Brain microvascular endothelial cell (primary cell): ENCODE measurements around the gene IL23R.

Experiments used
- DNase-seq: peaks from one replicate; pipeline ENCODE4 v3.0.0-alpha.2; 2020
- H3K27ac ChIP-seq: fragments of 250-450 bp; sonication (Bioruptor Pico); 2 replicates; pipeline ENCODE4 v1.5.1; 2020; ENCODE audit warnings: mild to moderate bottlenecking, moderate library complexity
- H3K27me3 ChIP-seq: fragments of 250-450 bp; sonication (Bioruptor Pico); replicated peaks from 2 replicates; pipeline ENCODE4 v1.5.1; 2020; ENCODE audit warnings: mild to moderate bottlenecking
- H3K36me3 ChIP-seq: fragments of 250-450 bp; sonication (Bioruptor Pico); replicated peaks from 2 replicates; pipeline ENCODE4 v1.5.1; 2020; ENCODE audit warnings: mild to moderate bottlenecking
- H3K4me3 ChIP-seq: 2 replicates; pipeline ENCODE4 v1.5.1; 2011; ENCODE audit warnings: low read depth, mild to moderate bottlenecking, control low read depth, low read length, moderate library complexity
- in situ Hi-C: cut with HindIII; loops from 2 replicates; pipeline ENCODE4 v1.10.0; 2017; ENCODE audit warnings: low sequenced_read_pairs, low pct_ligation_motif_present
- TF ChIP-seq, protein P1 (sequence below): IDR thresholded peaks from 2 replicates; pipeline ENCODE4 v1.5.1; 2011; ENCODE audit warnings: low read depth, mild to moderate bottlenecking, moderate library complexity, low read length, control low read depth, inconsistent platforms; ENCODE audit errors: missing control alignments

Gene IL23R

DNA sequence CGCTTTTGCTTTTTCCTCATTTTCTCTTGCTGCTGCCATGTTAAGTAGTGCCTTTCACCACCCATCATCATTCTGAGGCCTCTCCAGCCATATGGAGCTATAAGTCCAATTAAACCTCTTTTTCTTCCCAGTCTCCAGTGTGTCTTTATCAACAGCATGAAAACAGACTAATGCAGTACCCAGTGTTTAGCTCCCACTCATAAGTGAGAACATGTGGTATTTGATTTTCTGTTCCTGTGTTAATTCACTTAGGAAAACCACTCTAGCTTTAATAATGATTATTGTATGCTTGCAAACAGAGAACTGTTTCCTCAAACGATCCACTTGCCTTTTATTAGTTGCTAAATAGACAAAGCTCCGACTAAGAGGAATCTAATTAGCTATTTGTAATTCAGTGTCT lies 43.3 kb downstream of the IL23R start:
- Histone ChIP-seq H3K27me3 (no peaks in the 10 kb centered on the region), H3K27ac (no peak overlapping the region), H3K4me3 (no peak overlapping the region), H3K36me3 (no peaks in the 10 kb centered on the region)
- in situ Hi-C loops: no loop called here
- DNase-seq: no peak
- TF ChIP-seq, protein P1, sequence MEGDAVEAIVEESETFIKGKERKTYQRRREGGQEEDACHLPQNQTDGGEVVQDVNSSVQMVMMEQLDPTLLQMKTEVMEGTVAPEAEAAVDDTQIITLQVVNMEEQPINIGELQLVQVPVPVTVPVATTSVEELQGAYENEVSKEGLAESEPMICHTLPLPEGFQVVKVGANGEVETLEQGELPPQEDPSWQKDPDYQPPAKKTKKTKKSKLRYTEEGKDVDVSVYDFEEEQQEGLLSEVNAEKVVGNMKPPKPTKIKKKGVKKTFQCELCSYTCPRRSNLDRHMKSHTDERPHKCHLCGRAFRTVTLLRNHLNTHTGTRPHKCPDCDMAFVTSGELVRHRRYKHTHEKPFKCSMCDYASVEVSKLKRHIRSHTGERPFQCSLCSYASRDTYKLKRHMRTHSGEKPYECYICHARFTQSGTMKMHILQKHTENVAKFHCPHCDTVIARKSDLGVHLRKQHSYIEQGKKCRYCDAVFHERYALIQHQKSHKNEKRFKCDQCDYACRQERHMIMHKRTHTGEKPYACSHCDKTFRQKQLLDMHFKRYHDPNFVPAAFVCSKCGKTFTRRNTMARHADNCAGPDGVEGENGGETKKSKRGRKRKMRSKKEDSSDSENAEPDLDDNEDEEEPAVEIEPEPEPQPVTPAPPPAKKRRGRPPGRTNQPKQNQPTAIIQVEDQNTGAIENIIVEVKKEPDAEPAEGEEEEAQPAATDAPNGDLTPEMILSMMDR: no peak

GRCh38 chr1:67211589-67212563 lies 45.6 kb downstream of the IL23R start:
- DNase-seq: peak; percentile 53
- in situ Hi-C loops: no loop called here

GRCh38 chr1:67213164-67213563 lies 46.9 kb downstream of the IL23R start:
- Histone ChIP-seq H3K27ac (no peak overlapping the region), H3K27me3 (no peaks in the 10 kb centered on the region), H3K4me3 (no peak overlapping the region), H3K36me3 (no peaks in the 10 kb centered on the region)
- DNase-seq: no peak
- TF ChIP-seq, protein P1: peak; percentile 78
- in situ Hi-C loops: no loop called here

More at GRCh38 chr1:67211589-67212563, 45.6 kb downstream of the IL23R start:
- Histone ChIP-seq H3K27me3 (no peaks in the 10 kb centered on the region), H3K27ac (no peak overlapping the region), H3K4me3 (no peak overlapping the region), H3K36me3 (no peaks in the 10 kb centered on the region)
- TF ChIP-seq, protein P1: peak; percentile 68

- Histone ChIP-seq H3K4me3 (no peak overlapping the region), H3K27ac (no peak overlapping the region), H3K27me3 (no peaks in the 10 kb centered on the region), H3K36me3 (no peaks in the 10 kb centered on the region)
- no peak for DNase-seq
- TF ChIP-seq, protein P1: no peak
- in situ Hi-C loops: no loop called here
These were observed 47.7 kb downstream of the IL23R start for GRCh38 chr1:67213948-67214347.

- DNase-seq: peak; percentile 40
- in situ Hi-C loops: no loop called here
- H3K27me3 ChIP-seq: no peaks in the 10 kb centered on the region
- TF ChIP-seq, protein P1: peak; percentile 70
- no peak overlapping the region for H3K4me3 ChIP-seq
- H3K36me3 ChIP-seq: no peaks in the 10 kb centered on the region
- H3K27ac ChIP-seq: no peak overlapping the region
These were observed 48.3 kb downstream of the IL23R start for GRCh38 chr1:67214420-67215174.
